Loucy (cell line): ENCODE measurements around the gene TIMM22.

Experiments
- H2AFZ ChIP-seq: fragments of 200-600 bp; sonication (generic); 2 replicates; pipeline ENCODE4 v1.6.0; 2016; ENCODE audit warnings: antibody characterized with exemption, mild to moderate bottlenecking, low read length, moderate library complexity
- H3F3A ChIP-seq: fragments of 200-600 bp; 2 replicates; pipeline ENCODE4 v1.6.0; 2016; ENCODE audit warnings: antibody characterized with exemption, low read depth, mild to moderate bottlenecking
- H3K27me3 ChIP-seq: fragments of 200-600 bp; sonication (generic); 2 replicates; pipeline ENCODE4 v1.6.1; 2014; ENCODE audit warnings: low read length, mild to moderate bottlenecking; ENCODE audit not compliant: insufficient read depth, poor library complexity, severe bottlenecking
- H3K36me3 ChIP-seq: fragments of 200-600 bp; sonication (generic); 2 replicates; pipeline ENCODE4 v1.6.1; 2016; ENCODE audit warnings: low read length; ENCODE audit not compliant: insufficient read depth
- H3K4me1 ChIP-seq: fragments of 200-600 bp; sonication (generic); 2 replicates; pipeline ENCODE4 v1.5.1; 2014; ENCODE audit warnings: low read length, mild to moderate bottlenecking; ENCODE audit not compliant: insufficient read depth, poor library complexity, severe bottlenecking
- H3K4me2 ChIP-seq: fragments of 200-600 bp; sonication (generic); 2 replicates; pipeline ENCODE4 v1.6.0; 2014; ENCODE audit warnings: antibody characterized with exemption, low read length, low read depth, mild to moderate bottlenecking; ENCODE audit not compliant: poor library complexity, severe bottlenecking
- H3K4me3 ChIP-seq: fragments of 200-600 bp; sonication (generic); 2 replicates; pipeline ENCODE4 v1.5.1; 2014; ENCODE audit warnings: low read length, mild to moderate bottlenecking, mixed read lengths; ENCODE audit not compliant: poor library complexity, severe bottlenecking
- H3K79me2 ChIP-seq: fragments of 200-600 bp; sonication (generic); 2 replicates; pipeline ENCODE4 v1.6.1; 2014; ENCODE audit warnings: low read length; ENCODE audit not compliant: insufficient read depth
- H3K9ac ChIP-seq: fragments of 200-600 bp; sonication (generic); 2 replicates; pipeline ENCODE4 v1.6.0; 2014; ENCODE audit warnings: mild to moderate bottlenecking, low read depth, low read length, moderate library complexity; ENCODE audit not compliant: poor library complexity, severe bottlenecking
- H3K9me2 ChIP-seq: fragments of 200-600 bp; sonication (generic); replicated peaks from 2 replicates; pipeline ENCODE4 v1.6.1; 2016; ENCODE audit warnings: low read depth, low read length, mixed read lengths
- H3K9me3 ChIP-seq: fragments of 200-600 bp; sonication (generic); 2 replicates; pipeline ENCODE4 v1.6.1; 2014; ENCODE audit warnings: mild to moderate bottlenecking, antibody characterized with exemption, low read length, low read depth; ENCODE audit not compliant: insufficient read depth
- H4K20me1 ChIP-seq: fragments of 200-600 bp; sonication (generic); 2 replicates; pipeline ENCODE4 v1.6.0; 2014; ENCODE audit warnings: antibody characterized with exemption, low read length, mild to moderate bottlenecking; ENCODE audit not compliant: insufficient read depth, poor library complexity, severe bottlenecking
- CTCF ChIP-seq: fragments of 200-600 bp; sonication (generic); conservative IDR thresholded peaks from 2 replicates; pipeline ENCODE4 v1.5.1; 2014; ENCODE audit warnings: mild to moderate bottlenecking, antibody characterized with exemption, low read length
- EZH2phosphoT487 ChIP-seq: fragments of 200-600 bp; IDR thresholded peaks from 2 replicates; pipeline ENCODE4 v1.6.1; 2018; ENCODE audit warnings: antibody characterized with exemption, mild to moderate bottlenecking, moderate library complexity, borderline replicate concordance

Gene TIMM22

GRCh38 chr17:1035546-1036170 lies 38.7 kb downstream of the TIMM22 start:
- Histone ChIP-seq H3K9me2 (no peaks in the 10 kb centered on the region), H4K20me1 (peaks cover 2% of the 10 kb centered on the region), H3K4me1 (peaks cover 10% of the 10 kb centered on the region), H3K36me3 (no peaks in the 10 kb centered on the region), H2AFZ (no peak overlapping the region), H3K79me2 (no peaks in the 10 kb centered on the region), H3K9ac (no peak overlapping the region), H3K4me2 (no peak overlapping the region), H3K4me3 (no peak overlapping the region), H3K27me3 (no peaks in the 10 kb centered on the region), H3F3A (no peaks in the 10 kb centered on the region), H3K9me3 (no peaks in the 10 kb centered on the region)
- no peak for TF ChIP-seq EZH2phosphoT487
- no peak for TF ChIP-seq CTCF

- no peak overlapping the region for H3K4me2 ChIP-seq
- no peaks in the 10 kb centered on the region for H3K36me3 ChIP-seq
- TF ChIP-seq CTCF (no peak), EZH2phosphoT487 (no peak)
Measured at GRCh38 chr17:1036171-1036844, 39.4 kb downstream of the TIMM22 start.

GRCh38 chr17:1036845-1037237 lies 39.9 kb downstream of the TIMM22 start:
- no peaks in the 10 kb centered on the region for H3K36me3 ChIP-seq

More at GRCh38 chr17:1036171-1036844, 39.4 kb downstream of the TIMM22 start:
- H3K4me1 ChIP-seq = peaks cover 10% of the 10 kb centered on the region
- H3K27me3 ChIP-seq = no peaks in the 10 kb centered on the region
- no peaks in the 10 kb centered on the region for H3K9me2 ChIP-seq
- peaks cover 2% of the 10 kb centered on the region for H4K20me1 ChIP-seq
- H3K9ac ChIP-seq = no peak overlapping the region
- H3K9me3 ChIP-seq = no peaks in the 10 kb centered on the region
- no peak overlapping the region for H2AFZ ChIP-seq
- no peaks in the 10 kb centered on the region for H3F3A ChIP-seq
- no peaks in the 10 kb centered on the region for H3K79me2 ChIP-seq
- no peak overlapping the region for H3K4me3 ChIP-seq

More at GRCh38 chr17:1036845-1037237, 39.9 kb downstream of the TIMM22 start:
- Histone ChIP-seq H3K79me2 (no peaks in the 10 kb centered on the region), H3K9ac (no peak overlapping the region), H3K27me3 (no peaks in the 10 kb centered on the region), H3K9me3 (no peaks in the 10 kb centered on the region), H3F3A (no peaks in the 10 kb centered on the region), H3K4me2 (no peak overlapping the region), H3K4me1 (peaks cover 10% of the 10 kb centered on the region), H3K9me2 (no peaks in the 10 kb centered on the region), H3K4me3 (no peak overlapping the region), H2AFZ (no peak overlapping the region), H4K20me1 (peaks cover 2% of the 10 kb centered on the region)
- TF ChIP-seq CTCF (no peak), EZH2phosphoT487 (no peak)
